Measurements from ENCODE around the gene SERPINB10.
A peak's percentile ranks its signal among the peaks of the same experiment; 100 is the strongest.

The SERPINB10 gene, protein sequence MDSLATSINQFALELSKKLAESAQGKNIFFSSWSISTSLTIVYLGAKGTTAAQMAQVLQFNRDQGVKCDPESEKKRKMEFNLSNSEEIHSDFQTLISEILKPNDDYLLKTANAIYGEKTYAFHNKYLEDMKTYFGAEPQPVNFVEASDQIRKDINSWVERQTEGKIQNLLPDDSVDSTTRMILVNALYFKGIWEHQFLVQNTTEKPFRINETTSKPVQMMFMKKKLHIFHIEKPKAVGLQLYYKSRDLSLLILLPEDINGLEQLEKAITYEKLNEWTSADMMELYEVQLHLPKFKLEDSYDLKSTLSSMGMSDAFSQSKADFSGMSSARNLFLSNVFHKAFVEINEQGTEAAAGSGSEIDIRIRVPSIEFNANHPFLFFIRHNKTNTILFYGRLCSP

DNA sequence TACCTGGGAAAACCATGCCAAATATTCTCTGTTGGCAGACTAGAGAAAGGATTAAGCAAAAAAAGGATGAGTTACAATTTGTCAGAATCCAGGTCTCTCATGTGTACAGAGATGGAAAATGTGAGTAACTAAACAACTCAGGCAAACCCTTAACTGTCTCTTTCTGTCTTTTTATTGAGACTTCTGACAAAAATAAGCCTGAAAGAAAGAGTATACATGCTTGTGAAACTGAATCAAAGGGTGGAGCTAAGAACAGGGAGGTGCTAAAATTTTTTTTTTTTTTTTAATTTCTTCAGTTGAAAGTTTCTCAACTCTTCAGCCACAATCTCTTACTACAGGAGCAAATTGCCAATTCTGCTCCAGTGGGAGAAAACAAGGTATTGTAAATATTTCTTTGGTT, at the start of gene SERPINB10:
Gene SERPINB10, plus strand, starts transcription at position 295 of the 400 bp plus-strand sequence. CDS start 7,553 bp downstream, outside the sequence.
- H3K4me3 ChIP-seq (ENCODE audit: low read depth, low read length): no peak within 1 kb of the TSS
- peak; percentile 32 for DNase-seq (ENCODE audit: low read depth)
- TF ChIP-seq, protein P1, sequence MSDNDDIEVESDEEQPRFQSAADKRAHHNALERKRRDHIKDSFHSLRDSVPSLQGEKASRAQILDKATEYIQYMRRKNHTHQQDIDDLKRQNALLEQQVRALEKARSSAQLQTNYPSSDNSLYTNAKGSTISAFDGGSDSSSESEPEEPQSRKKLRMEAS (IDR thresholded peaks at IDR 0.05; ENCODE audit: low read depth, low read length): no peak
- TF ChIP-seq MYC (IDR thresholded peaks at IDR 0.05; ENCODE audit: low read depth, low read length): no peak
- no peak for TF ChIP-seq POLR2A (IDR thresholded peaks at IDR 0.05; ENCODE audit: extremely low read depth, insufficient read length)
- TF ChIP-seq, protein P2, sequence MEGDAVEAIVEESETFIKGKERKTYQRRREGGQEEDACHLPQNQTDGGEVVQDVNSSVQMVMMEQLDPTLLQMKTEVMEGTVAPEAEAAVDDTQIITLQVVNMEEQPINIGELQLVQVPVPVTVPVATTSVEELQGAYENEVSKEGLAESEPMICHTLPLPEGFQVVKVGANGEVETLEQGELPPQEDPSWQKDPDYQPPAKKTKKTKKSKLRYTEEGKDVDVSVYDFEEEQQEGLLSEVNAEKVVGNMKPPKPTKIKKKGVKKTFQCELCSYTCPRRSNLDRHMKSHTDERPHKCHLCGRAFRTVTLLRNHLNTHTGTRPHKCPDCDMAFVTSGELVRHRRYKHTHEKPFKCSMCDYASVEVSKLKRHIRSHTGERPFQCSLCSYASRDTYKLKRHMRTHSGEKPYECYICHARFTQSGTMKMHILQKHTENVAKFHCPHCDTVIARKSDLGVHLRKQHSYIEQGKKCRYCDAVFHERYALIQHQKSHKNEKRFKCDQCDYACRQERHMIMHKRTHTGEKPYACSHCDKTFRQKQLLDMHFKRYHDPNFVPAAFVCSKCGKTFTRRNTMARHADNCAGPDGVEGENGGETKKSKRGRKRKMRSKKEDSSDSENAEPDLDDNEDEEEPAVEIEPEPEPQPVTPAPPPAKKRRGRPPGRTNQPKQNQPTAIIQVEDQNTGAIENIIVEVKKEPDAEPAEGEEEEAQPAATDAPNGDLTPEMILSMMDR (IDR thresholded peaks at IDR 0.05; ENCODE audit: low read depth, low read length): no peak

DNA sequence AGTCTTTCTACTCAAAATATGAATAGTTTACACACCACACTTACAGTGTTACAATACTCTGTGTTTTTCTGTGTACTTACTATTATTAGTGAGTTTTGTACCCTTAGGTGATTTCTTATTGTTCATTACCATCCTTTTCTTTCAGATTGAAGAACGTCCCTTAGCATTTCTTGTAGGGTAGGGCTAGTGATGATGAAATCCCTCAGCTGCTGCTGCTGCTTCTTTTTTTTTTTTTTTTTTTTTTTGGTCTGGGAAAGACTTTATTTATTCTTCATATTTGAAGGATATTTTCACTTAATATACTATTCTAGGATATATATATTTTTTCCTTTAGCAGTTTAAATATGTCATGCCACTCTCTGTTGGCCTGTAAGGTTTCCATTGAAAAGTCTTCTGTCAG, 49.3 kb upstream of the SERPINB10 start:
- TF ChIP-seq POLR2A (IDR thresholded peaks at IDR 0.05; ENCODE audit: extremely low read depth, insufficient read length) (no peak), MYC (IDR thresholded peaks at IDR 0.05; ENCODE audit: low read depth, low read length) (no peak)
- TF ChIP-seq, protein P2 (IDR thresholded peaks at IDR 0.05; ENCODE audit: low read depth, low read length): no peak
- TF ChIP-seq, protein P1 (IDR thresholded peaks at IDR 0.05; ENCODE audit: low read depth, low read length): no peak
- H3K4me3 ChIP-seq (ENCODE audit: low read depth, low read length): no peak overlapping the region
- no peak for DNase-seq (ENCODE audit: low read depth)

DNA sequence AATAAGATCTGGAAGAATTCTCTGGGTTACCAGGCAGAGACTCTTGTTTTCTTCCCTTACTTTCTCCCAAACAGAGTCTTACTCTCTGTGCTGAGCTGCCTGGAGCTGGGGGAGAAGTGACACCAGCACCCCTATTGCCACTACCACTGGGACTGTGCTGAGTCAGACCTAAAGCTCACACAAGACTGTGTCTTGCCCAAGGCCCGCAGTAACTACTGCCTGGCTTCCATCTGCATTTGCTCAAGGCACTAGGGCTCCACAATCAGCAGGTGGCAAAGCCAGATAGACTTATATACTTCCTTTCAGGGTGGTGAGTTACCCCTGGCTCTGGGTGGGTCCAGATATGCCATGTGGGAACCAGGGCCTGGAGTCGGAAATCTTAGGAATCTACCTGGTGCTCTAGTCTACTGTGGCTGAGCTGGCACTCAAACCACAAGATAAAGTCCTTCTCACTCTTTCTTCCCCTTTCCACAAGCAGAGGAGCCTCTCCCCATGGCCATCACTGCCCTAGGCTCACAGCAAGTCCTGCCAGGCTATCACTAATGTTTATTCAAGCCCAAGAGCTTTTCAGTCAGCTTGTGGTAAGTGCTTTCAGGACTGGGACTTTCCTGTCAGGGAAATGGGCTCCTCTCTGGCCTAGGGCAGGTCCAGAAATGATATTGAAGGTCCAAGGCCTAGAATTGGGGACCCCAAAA, 47.8 kb upstream of the SERPINB10 start:
- no peak overlapping the region for H3K4me3 ChIP-seq (ENCODE audit: low read depth, low read length)
- no peak for DNase-seq (ENCODE audit: low read depth)
- TF ChIP-seq, protein P1 (IDR thresholded peaks at IDR 0.05; ENCODE audit: low read depth, low read length): no peak
- TF ChIP-seq MYC (IDR thresholded peaks at IDR 0.05; ENCODE audit: low read depth, low read length) (no peak), POLR2A (IDR thresholded peaks at IDR 0.05; ENCODE audit: extremely low read depth, insufficient read length) (no peak)
- TF ChIP-seq, protein P2 (IDR thresholded peaks at IDR 0.05; ENCODE audit: low read depth, low read length): no peak

DNA sequence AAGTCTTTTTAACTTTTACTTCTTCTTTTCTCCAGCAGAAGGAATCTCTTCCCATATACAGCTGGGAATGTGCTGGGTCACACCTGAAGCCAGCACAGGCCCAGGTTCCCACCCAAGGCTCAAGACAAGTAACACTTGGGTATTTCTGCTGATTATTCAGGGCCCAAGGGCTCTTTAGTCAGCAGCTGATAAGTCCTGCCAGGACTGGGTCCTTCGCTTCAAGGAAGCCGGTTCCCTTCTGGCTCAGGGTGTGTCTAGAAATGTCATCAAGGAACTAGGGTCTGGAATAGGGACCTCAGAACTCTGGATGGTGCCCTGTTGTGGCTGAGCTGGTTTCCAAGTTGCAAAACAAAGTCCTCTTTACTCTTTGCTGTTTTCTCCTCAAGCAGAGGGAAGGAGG, 47.2 kb upstream of the SERPINB10 start:
- H3K4me3 ChIP-seq (ENCODE audit: low read depth, low read length): no peak overlapping the region
- TF ChIP-seq, protein P1 (IDR thresholded peaks at IDR 0.05; ENCODE audit: low read depth, low read length): no peak
- TF ChIP-seq MYC (IDR thresholded peaks at IDR 0.05; ENCODE audit: low read depth, low read length): no peak
- TF ChIP-seq, protein P2 (IDR thresholded peaks at IDR 0.05; ENCODE audit: low read depth, low read length): no peak
- TF ChIP-seq POLR2A (IDR thresholded peaks at IDR 0.05; ENCODE audit: extremely low read depth, insufficient read length): no peak
- no peak for DNase-seq (ENCODE audit: low read depth)

DNA sequence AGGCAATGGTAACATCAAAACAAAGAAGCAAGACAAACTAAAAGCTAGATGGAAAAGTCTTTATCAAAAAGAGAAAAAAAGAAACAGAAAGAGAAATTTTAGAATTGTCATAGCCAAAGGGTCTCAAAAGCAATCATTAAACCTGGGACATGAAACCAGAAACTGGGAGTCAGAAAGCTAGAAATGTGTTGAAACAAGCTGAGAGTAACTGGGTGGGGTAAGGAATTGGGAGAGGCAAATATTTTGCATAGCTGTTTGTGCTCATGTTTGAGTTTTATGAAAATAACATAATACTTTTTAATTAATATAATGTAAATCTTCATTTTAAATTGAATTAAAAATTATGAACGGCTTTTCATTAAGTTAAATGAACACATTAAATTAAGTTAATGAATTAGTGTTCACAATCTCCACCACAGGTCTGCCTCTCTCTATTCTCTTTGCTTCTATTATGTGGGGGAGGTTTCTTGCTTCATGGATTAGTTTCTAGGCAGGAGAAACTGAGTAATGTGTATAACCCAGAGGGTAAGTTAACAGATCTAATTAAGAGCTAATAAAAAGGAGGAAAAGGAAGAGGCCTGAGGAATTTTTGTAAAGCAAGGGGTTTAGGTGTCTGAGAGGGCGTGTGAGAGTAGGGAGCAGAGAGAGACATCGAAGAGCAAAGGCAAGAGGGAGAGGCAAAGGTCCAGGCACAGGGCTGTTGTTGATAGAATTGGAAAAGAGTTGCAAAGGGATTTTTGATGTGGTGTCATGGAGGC, 40.2 kb upstream of the SERPINB10 start:
- TF ChIP-seq, protein P1 (IDR thresholded peaks at IDR 0.05; ENCODE audit: low read depth, low read length): no peak
- TF ChIP-seq MYC (IDR thresholded peaks at IDR 0.05; ENCODE audit: low read depth, low read length): no peak
- TF ChIP-seq, protein P2 (IDR thresholded peaks at IDR 0.05; ENCODE audit: low read depth, low read length): no peak
- TF ChIP-seq POLR2A (IDR thresholded peaks at IDR 0.05; ENCODE audit: extremely low read depth, insufficient read length): no peak
- no peak for DNase-seq (ENCODE audit: low read depth)
- no peak overlapping the region for H3K4me3 ChIP-seq (ENCODE audit: low read depth, low read length)

All from NB4 (cell line).